ENCODE measurements around the gene HS3ST4. TPM values are rescaled to one million over a fixed set of nuclear protein-coding genes. Genes with fewer than 3 reads are reported as not detected.

The HS3ST4 gene
- total and polyA plus RNA-seq, 7 experiments from 2014 or later: not detected

DNA sequence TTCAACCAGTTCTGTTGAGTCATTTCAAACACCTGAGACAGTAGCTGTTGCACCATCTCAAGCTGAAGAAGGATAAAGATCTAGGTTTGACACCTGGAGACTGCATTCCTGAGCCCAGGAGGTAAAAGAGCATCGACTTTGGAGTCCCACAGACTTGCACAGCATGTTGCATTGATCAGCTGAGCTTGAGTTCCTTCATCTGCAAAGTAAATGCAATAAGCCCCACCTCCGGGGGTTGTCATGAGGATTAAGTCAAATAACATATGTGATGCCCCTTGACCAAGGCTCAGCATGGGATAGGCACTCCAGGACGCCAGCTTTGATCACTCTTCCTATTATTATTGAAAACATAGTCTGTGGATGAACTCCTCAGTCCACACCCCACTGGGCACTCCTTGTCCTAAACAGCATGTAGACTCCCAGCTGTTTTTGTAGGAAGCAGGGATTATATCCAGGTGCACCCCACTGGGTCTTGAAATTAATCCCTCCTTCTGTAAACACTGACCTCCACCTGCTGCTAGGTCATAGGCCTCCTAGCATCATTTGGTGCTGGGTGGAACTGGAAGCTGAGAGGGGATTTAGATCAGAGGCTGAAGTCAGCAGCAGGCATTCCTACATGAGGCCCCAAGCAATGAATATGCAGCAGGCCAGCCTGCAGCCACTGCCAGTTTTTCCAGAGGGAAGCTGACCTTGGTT lies 259.0 kb downstream of the HS3ST4 start:
- Mint-ChIP-seq H3K4me3 (no peak overlapping the region), H3K36me3 (no peaks in the 10 kb centered on the region), H3K27ac (no peak overlapping the region), H3K4me1 (no peaks in the 10 kb centered on the region), H3K9me3 (peaks cover 0 to 14% (median 2%) of the 10 kb centered on the region in 11 donors), H3K27me3 (peaks cover 3 to 20% (median 13%) of the 10 kb centered on the region in 5 donors)
- Histone ChIP-seq H3K27me3 (ENCODE audit: control insufficient read depth in 2 of 2, insufficient read depth in 2 of 2, low read length in 2 of 2) (no peaks in the 10 kb centered on the region), H3K27ac (ENCODE audit: low read depth, low read length) (no peak overlapping the region), H3K9me3 (ENCODE audit: control insufficient read depth in 2 of 3, low read length in 3 of 3) (no peaks in the 10 kb centered on the region), H3K4me3 (ENCODE audit: low read length) (no peak overlapping the region), H3K36me3 (ENCODE audit: control insufficient read depth in 2 of 3, insufficient read depth in 3 of 3, low read length in 3 of 3) (no peaks in the 10 kb centered on the region), H3K4me1 (ENCODE audit: control insufficient read depth in 2 of 2, insufficient read depth in 2 of 2, low read length in 2 of 2) (no peaks in the 10 kb centered on the region)
- CTCF ChIA-PET: no interaction called here
- intact Hi-C loops (cut with micrococcal nuclease): no loop called here
- POLR2A ChIA-PET: no interaction called here
- no peak for ATAC-seq
- no peak for DNase-seq

DNA sequence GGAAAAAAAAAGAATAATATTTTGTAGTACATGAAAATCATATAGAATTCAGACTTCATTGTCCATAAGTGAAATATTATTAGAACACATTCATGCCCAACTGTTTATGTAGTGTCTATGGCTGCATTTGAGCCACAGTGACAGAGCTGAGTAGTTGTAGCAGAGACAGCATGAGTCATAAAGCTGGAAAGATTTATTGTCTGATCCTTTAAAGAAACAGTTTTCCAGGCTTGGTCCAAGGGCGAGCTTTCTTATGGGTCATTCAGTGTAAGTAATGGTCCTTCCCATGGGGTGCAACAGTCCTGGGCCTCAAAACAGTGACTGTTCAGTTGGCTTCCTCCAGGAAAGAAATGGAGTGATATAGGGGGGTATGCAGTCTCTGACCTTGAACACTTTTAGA lies 260.2 kb downstream of the HS3ST4 start:
- no peaks in the 10 kb centered on the region for H3K36me3 ChIP-seq (ENCODE audit: control insufficient read depth in 2 of 3, insufficient read depth in 3 of 3, low read length in 3 of 3)
- Mint-ChIP-seq H3K4me1 (no peaks in the 10 kb centered on the region), H3K27me3 (peaks cover 5 to 26% (median 8%) of the 10 kb centered on the region in 5 donors), H3K4me3 (no peak overlapping the region), H3K9me3 (peaks cover 0 to 4% (median 1%) of the 10 kb centered on the region in 11 donors), H3K36me3 (no peaks in the 10 kb centered on the region), H3K27ac (no peak overlapping the region)
- no peaks in the 10 kb centered on the region for H3K4me1 ChIP-seq (ENCODE audit: control insufficient read depth in 2 of 2, insufficient read depth in 2 of 2, low read length in 2 of 2)
- CTCF ChIA-PET: no interaction called here
- H3K9me3 ChIP-seq (ENCODE audit: control insufficient read depth in 2 of 3, low read length in 3 of 3): no peaks in the 10 kb centered on the region
- DNase-seq (no peak), ATAC-seq (no peak)
- no peak overlapping the region for H3K27ac ChIP-seq (ENCODE audit: low read depth, low read length)
- intact Hi-C loops (cut with micrococcal nuclease): no loop called here
- no peak overlapping the region for H3K4me3 ChIP-seq (ENCODE audit: low read length)
- POLR2A ChIA-PET: no interaction called here
- no peaks in the 10 kb centered on the region for H3K27me3 ChIP-seq (ENCODE audit: control insufficient read depth in 2 of 2, insufficient read depth in 2 of 2, low read length in 2 of 2)

DNA sequence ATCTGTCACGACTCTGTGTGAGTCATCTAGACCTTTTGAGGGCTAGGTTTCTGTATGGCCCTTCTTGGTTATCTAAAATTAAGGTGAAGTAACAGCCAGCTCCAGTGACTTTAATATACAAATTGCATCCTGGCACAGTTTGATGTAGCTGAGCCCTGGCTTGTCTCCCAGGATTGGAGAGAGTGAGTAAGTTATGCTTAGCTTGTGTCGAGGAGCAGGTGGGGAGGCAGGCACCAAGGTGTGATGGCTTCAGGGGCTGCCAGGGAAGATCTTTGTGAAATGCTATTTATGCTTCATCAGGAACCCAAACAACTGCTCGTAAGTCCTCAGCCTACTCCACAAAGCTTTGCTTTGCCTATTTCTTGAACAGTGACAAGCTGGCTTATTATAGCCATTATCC lies 261.2 kb downstream of the HS3ST4 start:
- no peaks in the 10 kb centered on the region for H3K4me1 ChIP-seq (ENCODE audit: control insufficient read depth in 2 of 2, insufficient read depth in 2 of 2, low read length in 2 of 2)
- POLR2A ChIA-PET: no interaction called here
- intact Hi-C loops (cut with micrococcal nuclease): no loop called here

DNA sequence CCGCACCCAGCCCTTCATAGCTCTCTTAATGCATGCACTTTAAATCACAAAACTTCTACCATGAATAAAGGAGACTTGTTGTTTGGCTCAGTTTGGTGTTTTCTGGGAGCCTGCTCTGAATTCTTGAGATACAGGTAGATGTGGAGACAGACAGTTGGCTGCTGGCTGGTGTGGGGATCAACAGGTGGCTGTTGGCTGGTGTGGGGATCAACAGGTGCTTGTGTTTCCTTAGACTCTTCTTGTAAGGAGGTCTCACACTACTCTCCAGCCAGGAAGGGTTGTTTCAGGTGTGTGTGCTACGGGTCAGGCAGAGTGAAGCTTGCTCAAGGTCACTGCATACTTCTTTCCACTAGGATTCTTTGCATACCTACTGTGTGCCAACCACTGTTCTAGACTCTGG lies 265.9 kb downstream of the HS3ST4 start:
- Mint-ChIP-seq H3K4me1 (no peaks in the 10 kb centered on the region), H3K27ac (no peak overlapping the region), H3K27me3 (peaks cover 3 to 24% (median 14%) of the 10 kb centered on the region in 5 donors), H3K36me3 (peaks cover 0 to 1% (median 0%) of the 10 kb centered on the region in 5 donors), H3K9me3 (peaks cover 0 to 11% (median 3%) of the 10 kb centered on the region in 11 donors), H3K4me3 (no peak overlapping the region)
- Histone ChIP-seq H3K27ac (ENCODE audit: low read depth, low read length) (no peak overlapping the region), H3K4me1 (ENCODE audit: control insufficient read depth in 2 of 2, insufficient read depth in 2 of 2, low read length in 2 of 2) (no peaks in the 10 kb centered on the region), H3K9me3 (ENCODE audit: control insufficient read depth in 2 of 3, low read length in 3 of 3) (no peaks in the 10 kb centered on the region), H3K4me3 (ENCODE audit: low read length) (no peak overlapping the region), H3K36me3 (ENCODE audit: control insufficient read depth in 2 of 3, insufficient read depth in 3 of 3, low read length in 3 of 3) (no peaks in the 10 kb centered on the region), H3K27me3 (ENCODE audit: control insufficient read depth in 2 of 2, insufficient read depth in 2 of 2, low read length in 2 of 2) (no peaks in the 10 kb centered on the region)
- intact Hi-C loops (cut with micrococcal nuclease): no loop called here
- DNase-seq (no peak), ATAC-seq (no peak)
- POLR2A ChIA-PET: no interaction called here
- CTCF ChIA-PET: no interaction called here

More for the DNA sequence above, 261.2 kb downstream of the HS3ST4 start:
- Mint-ChIP-seq H3K36me3 (no peaks in the 10 kb centered on the region), H3K27ac (no peak overlapping the region), H3K4me3 (no peak overlapping the region), H3K27me3 (peaks cover 5 to 26% (median 8%) of the 10 kb centered on the region in 5 donors), H3K9me3 (peaks cover 0 to 4% (median 1%) of the 10 kb centered on the region in 11 donors), H3K4me1 (no peaks in the 10 kb centered on the region)
- Histone ChIP-seq H3K36me3 (ENCODE audit: control insufficient read depth in 2 of 3, insufficient read depth in 3 of 3, low read length in 3 of 3) (no peaks in the 10 kb centered on the region), H3K27ac (ENCODE audit: low read depth, low read length) (no peak overlapping the region), H3K9me3 (ENCODE audit: control insufficient read depth in 2 of 3, low read length in 3 of 3) (no peaks in the 10 kb centered on the region), H3K4me3 (ENCODE audit: low read length) (no peak overlapping the region), H3K27me3 (ENCODE audit: control insufficient read depth in 2 of 2, insufficient read depth in 2 of 2, low read length in 2 of 2) (no peaks in the 10 kb centered on the region)
- CTCF ChIA-PET: no interaction called here
- ATAC-seq (no peak), DNase-seq (no peak)

DNA sequence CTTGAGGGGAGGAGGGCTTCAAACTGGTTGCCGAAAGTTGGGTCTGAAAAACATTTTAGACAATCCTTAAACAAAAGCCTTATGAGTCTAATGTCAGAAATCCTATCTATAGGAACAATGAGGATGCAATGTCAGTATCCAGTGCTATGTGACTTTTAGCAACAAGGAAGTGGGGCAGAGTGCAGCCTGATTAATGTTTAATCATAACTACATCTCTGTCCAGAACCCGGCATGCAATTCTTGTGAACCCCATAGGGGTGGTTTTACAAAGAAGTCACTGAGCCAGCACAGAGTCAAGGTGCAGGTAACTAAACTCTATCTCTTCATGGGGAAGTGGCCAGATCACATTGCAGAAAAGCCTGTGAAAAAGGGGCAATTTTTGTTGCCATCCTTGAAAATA lies 267.5 kb downstream of the HS3ST4 start:
- H3K36me3 ChIP-seq (ENCODE audit: control insufficient read depth in 2 of 3, insufficient read depth in 3 of 3, low read length in 3 of 3): no peaks in the 10 kb centered on the region
- no peaks in the 10 kb centered on the region for H3K9me3 ChIP-seq (ENCODE audit: control insufficient read depth in 2 of 3, low read length in 3 of 3)
- no peak for ATAC-seq
- intact Hi-C loops (cut with micrococcal nuclease): no loop called here
- H3K27me3 ChIP-seq (ENCODE audit: control insufficient read depth in 2 of 2, insufficient read depth in 2 of 2, low read length in 2 of 2): no peaks in the 10 kb centered on the region
- POLR2A ChIA-PET: no interaction called here
- no peak overlapping the region for H3K4me3 Mint-ChIP-seq
- peaks cover 0 to 5% (median 0%) of the 10 kb centered on the region in 7 donors for H3K4me1 Mint-ChIP-seq
- DNase-seq: no peak
- peaks cover 0 to 1% (median 0%) of the 10 kb centered on the region in 5 donors for H3K36me3 Mint-ChIP-seq
- no peak overlapping the region for H3K27ac ChIP-seq (ENCODE audit: low read depth, low read length)
- H3K4me3 ChIP-seq (ENCODE audit: low read length): no peak overlapping the region
- peaks cover 0 to 13% (median 11%) of the 10 kb centered on the region in 5 donors for H3K27me3 Mint-ChIP-seq
- no peak overlapping the region for H3K27ac Mint-ChIP-seq
- CTCF ChIA-PET: no interaction called here
- no peaks in the 10 kb centered on the region for H3K4me1 ChIP-seq (ENCODE audit: control insufficient read depth in 2 of 2, insufficient read depth in 2 of 2, low read length in 2 of 2)
- peaks cover 0 to 14% (median 0%) of the 10 kb centered on the region in 11 donors for H3K9me3 Mint-ChIP-seq

DNA sequence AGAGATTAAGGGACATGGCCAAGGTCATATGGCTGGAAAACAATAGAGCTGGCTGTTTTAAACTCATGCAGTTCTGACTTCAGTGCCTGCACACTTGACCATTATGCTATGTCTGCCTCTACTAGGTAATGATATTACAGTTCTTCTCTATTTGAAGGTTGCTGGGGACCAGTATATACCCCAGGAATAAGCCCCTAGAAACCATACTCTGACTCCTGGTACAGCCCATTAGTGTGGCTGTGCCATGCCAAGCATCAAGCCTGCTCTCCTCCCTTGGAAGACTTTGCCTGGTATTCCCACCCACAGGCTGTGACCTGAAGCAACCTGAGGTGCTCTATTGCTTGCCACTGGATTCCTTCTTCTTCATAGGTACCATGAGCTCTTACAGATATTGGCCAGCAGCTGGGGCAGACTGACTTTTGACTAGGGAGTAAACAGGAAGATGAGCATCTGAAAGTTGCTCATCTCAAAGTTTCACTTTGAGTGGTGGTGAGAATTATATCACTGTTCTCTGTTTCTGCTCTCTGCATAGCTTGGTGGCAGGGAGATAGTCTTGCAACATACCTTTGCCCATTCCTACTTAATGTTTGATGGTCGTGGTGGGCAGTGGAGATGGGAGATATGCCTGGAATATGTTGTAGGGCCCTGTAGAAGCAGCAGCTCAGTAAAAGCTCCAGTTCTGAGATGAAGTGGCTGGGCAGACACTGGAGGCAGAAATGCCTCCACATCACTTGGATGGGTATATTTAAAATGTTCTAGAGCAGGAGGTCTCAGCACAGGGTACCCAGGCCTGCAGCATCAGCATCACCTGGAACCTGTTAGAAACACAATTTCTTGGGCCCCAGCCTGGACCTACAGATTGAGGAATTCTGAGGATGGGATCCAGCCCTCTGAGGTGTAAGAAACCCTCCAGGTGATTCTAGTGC lies 274.7 kb downstream of the HS3ST4 start:
- Mint-ChIP-seq H3K9me3 (peaks cover 0 to 6% (median 0%) of the 10 kb centered on the region in 11 donors), H3K36me3 (peaks cover 0 to 6% (median 0%) of the 10 kb centered on the region in 5 donors), H3K27ac (peak overlapping the region in 2 of 9 donors; percentile 29 to 86), H3K4me1 (peaks cover 0 to 32% (median 4%) of the 10 kb centered on the region in 7 donors), H3K27me3 (peaks cover 0 to 5% (median under 1%) of the 10 kb centered on the region in 5 donors), H3K4me3 (peak overlapping the region in 1 of 10 donors; percentile 73)
- CTCF ChIA-PET: no interaction called here
- POLR2A ChIA-PET: no interaction called here
- intact Hi-C loops (cut with micrococcal nuclease): no loop called here
- Histone ChIP-seq H3K27me3 (ENCODE audit: control insufficient read depth in 2 of 2, insufficient read depth in 2 of 2, low read length in 2 of 2) (no peaks in the 10 kb centered on the region), H3K4me1 (ENCODE audit: control insufficient read depth in 2 of 2, insufficient read depth in 2 of 2, low read length in 2 of 2) (no peaks in the 10 kb centered on the region), H3K4me3 (ENCODE audit: low read length) (no peak overlapping the region), H3K9me3 (ENCODE audit: control insufficient read depth in 2 of 3, low read length in 3 of 3) (no peaks in the 10 kb centered on the region), H3K36me3 (ENCODE audit: control insufficient read depth in 2 of 3, insufficient read depth in 3 of 3, low read length in 3 of 3) (no peaks in the 10 kb centered on the region), H3K27ac (ENCODE audit: low read depth, low read length) (no peak overlapping the region)
- ATAC-seq (no peak), DNase-seq (peak in 1 of 9 donors; percentile 44)

Measured in naive thymus-derived CD4-positive, alpha-beta T cell (primary cell).